Activated naive CD8-positive, alpha-beta T cell treated with anti-CD3 and anti-CD28 coated beads, Interleukin-2, amount 10 ng/mL, durations not matched to agents 7 days and 5 days (primary cell): ENCODE measurements around the gene ELOVL3. TPM values are rescaled to one million over a fixed set of nuclear protein-coding genes. Genes with fewer than 3 reads are reported as not detected.
"Not testable (repeated sequence)": the region's sequence is repeated elsewhere in the genome, so short reads cannot be mapped to it uniquely, and the experiment has no call there.

Source experiments
- ATAC-seq: fragments of 150-1000 bp; cut with Tn5 transposase; one replicate; pipeline ENCODE4 v1.10.0; 2021; ENCODE audit warnings: low read depth, moderate library complexity
- POLR2A ChIA-PET: fragments of 350-600 bp; sonication (Branson Sonifier 250); formaldehyde crosslinking; loops from one replicate; lab custom pipeline; 2021; ENCODE audit warnings: antibody characterized with exemption; lab: Charles Lee
- DNase-seq: peaks from one replicate; pipeline ENCODE4 v3.0.0; 2021
- H3K27ac Mint-ChIP-seq: one replicate; pipeline ENCODE4 v1.8.0; 2022; ENCODE audit warnings: mild to moderate bottlenecking, mixed read lengths
- H3K27me3 Mint-ChIP-seq: one replicate; pipeline ENCODE4 v1.8.0; 2022; ENCODE audit warnings: mild to moderate bottlenecking, moderate library complexity, mixed read lengths
- H3K36me3 Mint-ChIP-seq: one replicate; pipeline ENCODE4 v1.8.0; 2021; ENCODE audit warnings: mild to moderate bottlenecking, mixed read lengths
- H3K4me1 Mint-ChIP-seq: one replicate; pipeline ENCODE4 v1.8.0; 2021; ENCODE audit warnings: mixed read lengths
- H3K4me3 Mint-ChIP-seq: one replicate; pipeline ENCODE4 v1.8.0; 2022; ENCODE audit warnings: mild to moderate bottlenecking, moderate library complexity, mixed read lengths
- H3K9me3 Mint-ChIP-seq: one replicate; pipeline ENCODE4 v1.8.0; 2021; ENCODE audit warnings: mixed read lengths
- total RNA-seq, 2 experiments: library from RNA; stranded (reverse); gene quantifications; one replicate each; pipeline ENCODE4 v1.2.3, GENCODE V29; 2021

ELOVL3 gene
- total RNA-seq = under 1 TPM in 1 of 2 experiments, not detected in 1; 0.22 TPM

- peak within 1 kb of the TSS; percentile 49 for H3K27ac Mint-ChIP-seq
- H3K4me1 Mint-ChIP-seq = peaks cover 17% of the 10 kb centered on the region
- POLR2A ChIA-PET = interaction anchor here (1.0 to 1.5 kb wide), 3 partner anchors 57 to 253 kb away, joined by 3 to 5 read pairs (median 5); no protein-coding TSS in a partner anchor
- DNase-seq (peak; percentile 83), ATAC-seq (peak; percentile 95)
- H3K36me3 Mint-ChIP-seq = no peaks in the 10 kb centered on the region
- H3K9me3 Mint-ChIP-seq = no peaks in the 10 kb centered on the region
- H3K4me3 Mint-ChIP-seq = peak within 1 kb of the TSS; percentile 66
- peaks cover 54% of the 10 kb centered on the region for H3K27me3 Mint-ChIP-seq
These were observed at the start of gene ELOVL3 for GRCh38 chr10:102225646-102226541. Gene ELOVL3 (plus strand): TSS chr10:102226299. CDS start chr10:102226549, 250 bp downstream.

GRCh38 chr10:102184606-102185005, 41.5 kb upstream of the ELOVL3 start:
- ATAC-seq (no peak), DNase-seq (no peak)
- peaks cover 16% of the 10 kb centered on the region for H3K4me1 Mint-ChIP-seq
- peaks cover 2% of the 10 kb centered on the region for H3K27me3 Mint-ChIP-seq
- H3K27ac Mint-ChIP-seq = no peak overlapping the region
- peaks cover 5% of the 10 kb centered on the region for H3K36me3 Mint-ChIP-seq
- no peak overlapping the region for H3K4me3 Mint-ChIP-seq
- POLR2A ChIA-PET = no interaction called here
- H3K9me3 Mint-ChIP-seq = peaks cover 7% of the 10 kb centered on the region

DNA sequence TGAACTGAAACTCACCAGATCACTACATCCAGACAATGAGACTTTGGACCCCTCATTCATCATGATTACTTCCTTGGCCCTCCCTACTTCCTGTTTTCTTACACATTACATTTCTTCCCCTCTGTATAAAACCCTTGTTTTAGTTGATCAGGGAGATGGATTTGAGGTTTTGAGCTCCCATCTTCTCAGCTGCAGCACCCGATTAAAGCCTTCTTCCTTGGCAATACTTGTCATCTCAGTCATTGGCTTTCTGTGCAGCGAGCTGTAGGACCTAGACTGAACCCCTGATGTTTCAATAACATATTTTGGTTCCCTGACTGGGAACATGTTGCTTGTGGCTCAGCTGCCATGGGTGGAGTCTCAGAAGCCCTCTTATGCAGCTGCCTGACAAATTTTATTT, 40.8 kb upstream of the ELOVL3 start:
- H3K4me1 Mint-ChIP-seq = peaks cover 19% of the 10 kb centered on the region
- peaks cover 7% of the 10 kb centered on the region for H3K36me3 Mint-ChIP-seq
- ATAC-seq (no peak), DNase-seq (no peak)
- POLR2A ChIA-PET = no interaction called here
- H3K9me3 Mint-ChIP-seq = peaks cover 7% of the 10 kb centered on the region
- peaks cover 2% of the 10 kb centered on the region for H3K27me3 Mint-ChIP-seq
- no peak overlapping the region for H3K4me3 Mint-ChIP-seq
- H3K27ac Mint-ChIP-seq = no peak overlapping the region

- peaks cover 19% of the 10 kb centered on the region for H3K4me1 Mint-ChIP-seq
- no peak for ATAC-seq
- H3K36me3 Mint-ChIP-seq = peaks cover 9% of the 10 kb centered on the region
- peaks cover 7% of the 10 kb centered on the region for H3K9me3 Mint-ChIP-seq
- no peak overlapping the region for H3K4me3 Mint-ChIP-seq
- H3K27ac Mint-ChIP-seq = no peak overlapping the region
- POLR2A ChIA-PET = interaction anchor here (1.2 kb wide), 1 partner anchor 45 kb away, joined by 3 read pairs; no protein-coding TSS in a partner anchor
- DNase-seq = no peak
- peaks cover 2% of the 10 kb centered on the region for H3K27me3 Mint-ChIP-seq
These were observed 40.1 kb upstream of the ELOVL3 start for GRCh38 chr10:102185811-102186527.

DNA sequence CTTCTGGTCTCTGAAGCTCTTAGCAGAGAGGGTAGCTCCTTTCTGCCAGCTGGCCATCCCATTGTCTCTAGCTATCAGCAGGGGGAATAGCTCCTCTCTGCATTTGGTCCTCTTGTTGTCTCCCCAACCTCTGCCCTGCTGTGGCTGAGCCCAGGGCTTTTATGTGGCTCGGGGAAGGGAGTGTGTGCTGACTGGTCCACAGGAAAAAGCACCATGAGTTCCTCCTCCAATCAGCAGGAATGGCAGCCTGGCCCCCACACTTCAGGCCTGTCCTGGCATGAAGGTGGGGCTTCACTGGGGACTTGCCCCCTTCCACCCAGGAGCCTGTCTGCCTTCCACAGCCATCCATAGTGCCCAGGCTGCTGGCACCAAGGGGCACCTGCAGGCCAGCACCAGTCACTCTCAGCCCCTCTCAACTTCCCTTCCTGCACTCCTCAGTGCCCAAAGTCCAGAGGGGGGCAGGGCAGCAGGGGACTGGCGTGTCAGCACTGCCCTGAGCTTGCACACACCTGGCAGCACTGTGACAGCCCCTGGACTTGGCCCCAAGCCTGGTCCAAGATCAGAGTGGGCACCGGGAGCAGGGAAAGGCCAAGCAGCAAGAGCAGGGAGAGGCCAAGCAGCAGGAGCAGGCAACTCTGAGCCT, 37.7 kb upstream of the ELOVL3 start:
- DNase-seq = peak; percentile 34
- peaks cover 2% of the 10 kb centered on the region for H3K27me3 Mint-ChIP-seq
- POLR2A ChIA-PET = interaction anchor here (0.7 to 1.2 kb wide), 7 partner anchors 19 to 262 kb away, joined by 3 to 4 read pairs (median 3); partner anchors contain the start of gene GBF1
- peak overlapping the region; percentile 94 for H3K27ac Mint-ChIP-seq
- H3K36me3 Mint-ChIP-seq = peaks cover 23% of the 10 kb centered on the region
- peaks cover 19% of the 10 kb centered on the region for H3K4me1 Mint-ChIP-seq
- ATAC-seq = peak; percentile 16
- peaks cover 19% of the 10 kb centered on the region for H3K9me3 Mint-ChIP-seq
- H3K4me3 Mint-ChIP-seq = no peak overlapping the region

GRCh38 chr10:102188941-102189898, 36.9 kb upstream of the ELOVL3 start:
- Mint-ChIP-seq H3K4me1 (peaks cover 19% of the 10 kb centered on the region), H3K36me3 (peaks cover 24% of the 10 kb centered on the region), H3K4me3 (peak overlapping the region; percentile 64), H3K27ac (peak overlapping the region; percentile 94), H3K9me3 (peaks cover 20% of the 10 kb centered on the region)
- H3K27me3 Mint-ChIP-seq = not testable (repeated sequence)
- POLR2A ChIA-PET = interaction anchor here (0.6 to 1.2 kb wide), 10 partner anchors 20 to 1472 kb away, joined by 3 to 4 read pairs (median 3); partner anchors contain the start of gene GBF1
- ATAC-seq (peak; percentile 73), DNase-seq (peak; percentile 41)

DNA sequence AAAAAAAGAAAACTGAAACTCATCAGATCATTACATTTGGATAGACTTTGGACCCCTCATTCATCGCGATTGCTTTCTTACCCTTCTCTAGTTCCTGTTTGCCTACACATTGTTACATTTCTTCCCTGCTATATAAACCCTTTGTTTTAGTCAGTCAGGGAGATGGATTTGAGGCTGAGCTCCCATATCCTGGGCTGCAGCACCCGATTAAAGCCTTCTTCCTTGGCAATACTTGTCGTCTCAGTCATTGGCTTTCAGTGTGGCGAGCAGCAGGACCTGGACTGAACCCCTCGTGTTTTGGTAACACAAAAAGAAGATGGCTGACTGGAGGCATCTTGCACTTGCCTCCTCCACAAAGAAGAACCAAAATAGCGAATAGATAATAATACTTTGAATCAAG, 34.1 kb upstream of the ELOVL3 start:
- Mint-ChIP-seq H3K27ac (no peak overlapping the region), H3K9me3 (peaks cover 14% of the 10 kb centered on the region), H3K4me3 (no peak overlapping the region), H3K4me1 (peaks cover 15% of the 10 kb centered on the region), H3K36me3 (peaks cover 22% of the 10 kb centered on the region), H3K27me3 (no peaks in the 10 kb centered on the region)
- ATAC-seq (no peak), DNase-seq (no peak)
- POLR2A ChIA-PET = interaction anchor here (0.9 to 1.5 kb wide), 2 partner anchors 26 to 229 kb away, joined by 3 to 5 read pairs; partner anchors contain the start of gene FBXL15

GRCh38 chr10:102195296-102195870, 30.7 kb upstream of the ELOVL3 start:
- ATAC-seq (no peak), DNase-seq (no peak)
- peaks cover 16% of the 10 kb centered on the region for H3K9me3 Mint-ChIP-seq
- H3K36me3 Mint-ChIP-seq = peaks cover 17% of the 10 kb centered on the region
- no peaks in the 10 kb centered on the region for H3K27me3 Mint-ChIP-seq
- POLR2A ChIA-PET = no interaction called here
- H3K27ac Mint-ChIP-seq = no peak overlapping the region
- no peak overlapping the region for H3K4me3 Mint-ChIP-seq
- no peaks in the 10 kb centered on the region for H3K4me1 Mint-ChIP-seq

DNA sequence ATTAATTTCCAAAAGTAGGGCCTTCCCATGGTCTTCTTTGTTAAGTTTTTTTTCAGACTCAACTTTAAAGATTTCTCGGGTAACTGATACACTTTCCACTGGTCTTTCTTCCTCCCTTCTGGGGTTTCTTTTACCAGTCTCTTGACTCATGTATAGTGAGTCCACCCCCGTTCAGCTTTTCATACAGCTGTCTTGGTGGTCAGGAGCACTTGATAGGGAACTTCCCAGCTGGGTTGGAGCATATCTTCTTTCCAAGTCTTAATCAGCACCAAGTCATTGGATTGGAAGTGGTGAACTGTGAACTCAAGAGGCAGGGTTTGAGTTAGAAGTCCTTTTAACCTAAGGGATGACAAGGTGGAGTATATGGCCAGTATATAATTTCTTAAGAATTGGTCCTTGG, 29.2 kb upstream of the ELOVL3 start:
- ATAC-seq = no peak
- Mint-ChIP-seq H3K9me3 (peaks cover 9% of the 10 kb centered on the region), H3K4me3 (no peak overlapping the region), H3K4me1 (no peaks in the 10 kb centered on the region), H3K27me3 (no peaks in the 10 kb centered on the region), H3K27ac (no peak overlapping the region), H3K36me3 (peaks cover 6% of the 10 kb centered on the region)
- no peak for DNase-seq
- POLR2A ChIA-PET = no interaction called here

- POLR2A ChIA-PET = no interaction called here
- H3K27ac Mint-ChIP-seq = no peak overlapping the region
- no peak for DNase-seq
- peaks cover 7% of the 10 kb centered on the region for H3K9me3 Mint-ChIP-seq
- H3K27me3 Mint-ChIP-seq = no peaks in the 10 kb centered on the region
- peaks cover 7% of the 10 kb centered on the region for H3K36me3 Mint-ChIP-seq
- no peak for ATAC-seq
- H3K4me1 Mint-ChIP-seq = peaks cover 4% of the 10 kb centered on the region
- no peak overlapping the region for H3K4me3 Mint-ChIP-seq
These were observed 28.1 kb upstream of the ELOVL3 start for GRCh38 chr10:102198027-102198426.

DNA sequence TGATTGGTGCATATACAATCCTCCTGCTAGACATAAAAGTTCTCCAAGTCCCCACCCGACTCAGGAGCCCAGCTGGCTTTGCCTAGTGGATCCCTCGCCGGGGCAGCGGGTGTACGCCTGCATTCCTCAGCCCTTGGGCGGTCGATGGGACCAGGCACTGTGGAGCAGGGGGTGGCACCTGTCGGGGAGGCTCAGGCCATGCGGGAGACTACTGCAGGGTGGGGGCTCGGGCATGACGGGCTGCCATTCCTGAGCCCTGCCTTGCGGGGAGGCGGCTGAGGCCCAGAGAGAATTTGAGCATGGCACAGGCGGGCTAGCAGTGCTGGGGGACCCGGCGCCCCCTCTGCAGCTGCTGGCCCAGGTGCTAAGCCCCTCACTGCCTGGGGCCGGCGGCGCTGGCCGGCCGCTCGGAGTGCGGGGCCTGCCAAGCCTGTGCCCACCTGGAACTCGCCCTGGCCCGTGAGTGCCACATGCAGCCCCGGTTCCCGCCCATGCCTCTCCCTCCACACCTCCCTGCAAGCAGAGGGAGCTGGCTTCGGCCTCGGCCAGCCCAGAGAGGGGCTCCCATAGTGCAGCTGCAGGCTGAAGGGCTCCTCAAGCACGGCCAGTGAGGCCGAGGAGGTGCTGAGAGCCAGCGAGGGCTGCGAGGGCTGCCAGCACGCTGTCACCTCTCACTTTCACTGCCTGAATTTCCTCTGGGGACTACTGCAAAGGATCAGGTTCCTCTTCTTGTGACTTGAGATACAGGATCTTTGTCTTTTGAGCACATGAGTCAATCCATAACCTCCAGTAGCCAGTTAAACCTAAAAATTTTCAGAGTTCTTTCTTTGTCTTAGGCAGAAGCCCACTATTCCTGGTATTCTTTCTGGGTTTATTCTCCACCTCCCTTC, 25.1 kb upstream of the ELOVL3 start:
- Mint-ChIP-seq H3K27ac (no peak overlapping the region), H3K9me3 (peaks cover 9% of the 10 kb centered on the region), H3K4me1 (peaks cover 4% of the 10 kb centered on the region), H3K4me3 (no peak overlapping the region), H3K36me3 (peaks cover 7% of the 10 kb centered on the region), H3K27me3 (no peaks in the 10 kb centered on the region)
- ATAC-seq = no peak
- DNase-seq = no peak
- POLR2A ChIA-PET = no interaction called here
